Endothelial cell of umbilical vein (primary cell): Measurements from ENCODE around the gene ATG7. TPM values are rescaled to one million over a fixed set of nuclear protein-coding genes. Genes with fewer than 3 reads are reported as not detected.

ENCODE experiments used
- BruUV-seq: library from RNA; stranded (reverse); fragments of 400-500 nt; replicated peaks from 2 replicates; lab custom pipeline; 2021; lab: Mats Ljungman, UMichigan
- CTCF ChIA-PET: fragments of 300-600, 350-600 bp; sonication (Branson Sonifier 250); formaldehyde crosslinking; loops from one replicate; lab custom pipeline; 2021; ENCODE audit warnings: antibody characterized with exemption, inconsistent platforms; lab: Charles Lee
- POLR2A ChIA-PET: fragments of 300-600, 350-600 bp; sonication (Branson Sonifier 250); formaldehyde crosslinking; loops from one replicate; lab custom pipeline; 2021; ENCODE audit warnings: antibody characterized with exemption, inconsistent platforms; lab: Charles Lee
- DNase-seq: peaks from one replicate; pipeline ENCODE4 v3.0.0-alpha.2; 2011; ENCODE audit warnings: low read depth, low spot score
- FAIRE-seq: peaks from 2 replicates; lab custom pipeline; 2011; peaks lifted over from hg19 to GRCh38; lab: Jason Lieb, UNC
- H2AFZ ChIP-seq: 2 replicates; pipeline ENCODE4 v1.6.0; 2012; ENCODE audit warnings: low read depth, low read length, control low read depth, inconsistent platforms
- H3K27ac ChIP-seq: 2 replicates; pipeline ENCODE4 v1.5.1; 2011; ENCODE audit warnings: low read depth, mild to moderate bottlenecking, control low read depth, low read length, moderate library complexity; ENCODE audit not compliant: insufficient read depth
- H3K27me3 ChIP-seq, 2 experiments: 2 replicates each; pipeline versions ENCODE4 v1.6.0 to v1.6.1; 2011; ENCODE audit warnings: low read length in 2 of 2, mixed read lengths in 1 of 2; ENCODE audit not compliant: control insufficient read depth in 2 of 2, insufficient read depth in 2 of 2
- H3K36me3 ChIP-seq, 2 experiments: 2 replicates in 1 of 2; 3 replicates in 1 of 2; pipeline ENCODE4 v1.5.1; 2011; ENCODE audit warnings: low read length in 2 of 2, mild to moderate bottlenecking in 1 of 2, moderate library complexity in 1 of 2; ENCODE audit not compliant: control insufficient read depth in 2 of 2, insufficient read depth in 2 of 2; ENCODE audit errors: extremely low read depth in 1 of 2
- H3K4me1 ChIP-seq: 3 replicates; pipeline ENCODE4 v1.5.1; 2011; ENCODE audit warnings: mild to moderate bottlenecking, low read length; ENCODE audit not compliant: control insufficient read depth, insufficient read depth; ENCODE audit errors: extremely low read depth
- H3K4me2 ChIP-seq: 2 replicates; pipeline ENCODE4 v1.6.1; 2011; ENCODE audit warnings: low read length, control low read depth, mixed read lengths; ENCODE audit not compliant: insufficient read depth
- H3K4me3 ChIP-seq, 3 experiments: fragments of 200-600 bp in 1 of 3; sonication (generic), shearing (Covaris generic) in 1 of 3; replicated peaks in 1 of 3; 2 replicates each; pipeline ENCODE4 v1.5.1; 2011 to 2016; ENCODE audit warnings: control low read depth in 3 of 3, low read length in 3 of 3, mild to moderate bottlenecking in 2 of 3, inconsistent platforms in 1 of 3, low read depth in 1 of 3, moderate library complexity in 1 of 3; ENCODE audit not compliant: insufficient read depth in 1 of 3
- H3K79me2 ChIP-seq: 2 replicates; pipeline ENCODE4 v1.6.0; 2012; ENCODE audit warnings: low read length, inconsistent platforms; ENCODE audit not compliant: control insufficient read depth, insufficient read depth
- H3K9ac ChIP-seq: replicated peaks from 2 replicates; pipeline ENCODE3; 2011; ENCODE audit warnings: low read length, control low read depth; ENCODE audit not compliant: insufficient read depth; ENCODE audit errors: extremely low read depth
- H3K9me1 ChIP-seq: replicated peaks from 3 replicates; pipeline ENCODE4 v1.6.0; 2011; ENCODE audit warnings: mild to moderate bottlenecking, low read length; ENCODE audit not compliant: control insufficient read depth, insufficient read depth; ENCODE audit errors: extremely low read depth
- H3K9me3 ChIP-seq: replicated peaks from 2 replicates; pipeline ENCODE4 v1.5.1; 2012; ENCODE audit warnings: low read length, inconsistent platforms; ENCODE audit not compliant: control insufficient read depth, insufficient read depth
- H4K20me1 ChIP-seq: replicated peaks from 2 replicates; pipeline ENCODE3; 2011; ENCODE audit warnings: mild to moderate bottlenecking, low read length; ENCODE audit not compliant: control insufficient read depth, insufficient read depth; ENCODE audit errors: extremely low read depth
- CTCF ChIP-seq, 2 donors: IDR thresholded peaks; 1 replicate in 1 of 2; 2 replicates in 1 of 2; pipeline ENCODE4 v1.5.1; 2011; ENCODE audit warnings: low read length in 2 of 2, mild to moderate bottlenecking in 2 of 2, moderate library complexity in 2 of 2, control low read depth in 1 of 2, inconsistent platforms in 1 of 2, low read depth in 1 of 2; ENCODE audit not compliant: insufficient read depth in 1 of 2; ENCODE audit errors: extremely low read depth in 1 of 2
- EZH2 ChIP-seq: IDR thresholded peaks from 2 replicates; pipeline ENCODE4 v1.6.1; 2012; ENCODE audit warnings: borderline replicate concordance, low read depth, mild to moderate bottlenecking, moderate library complexity, low read length, inconsistent platforms; ENCODE audit not compliant: severe bottlenecking
- FOS ChIP-seq: IDR thresholded peaks from 2 replicates; pipeline ENCODE4 v1.6.1; 2011; ENCODE audit warnings: mild to moderate bottlenecking, low read length, moderate library complexity, borderline replicate concordance; ENCODE audit not compliant: insufficient read depth
- GATA2 ChIP-seq: IDR thresholded peaks from 2 replicates; pipeline ENCODE4 v1.7.0; 2011; ENCODE audit warnings: low read depth, mild to moderate bottlenecking, moderate library complexity, mixed read lengths, low read length; ENCODE audit not compliant: insufficient read length, insufficient read depth
- JUN ChIP-seq: IDR thresholded peaks from 2 replicates; pipeline ENCODE4 v1.6.1; 2011; ENCODE audit warnings: borderline replicate concordance, low read depth; ENCODE audit not compliant: insufficient read length, insufficient read depth
- MAX ChIP-seq: IDR thresholded peaks from 2 replicates; pipeline ENCODE4 v1.6.1; 2011; ENCODE audit not compliant: insufficient read depth, insufficient read length
- MYC ChIP-seq: IDR thresholded peaks from one replicate; pipeline ENCODE4 v1.6.1; 2011; ENCODE audit warnings: mild to moderate bottlenecking, low read depth, low read length
- POLR2A ChIP-seq: IDR thresholded peaks from 2 replicates; pipeline ENCODE4 v1.6.1; 2012; ENCODE audit warnings: low read depth, mild to moderate bottlenecking, control low read depth, low read length
- POLR2AphosphoS5 ChIP-seq: IDR thresholded peaks from 2 replicates; pipeline ENCODE4 v1.6.1; 2012; ENCODE audit warnings: low read depth, mild to moderate bottlenecking, control low read depth, low read length, moderate library complexity; ENCODE audit not compliant: insufficient read depth
- dilution Hi-C: fragments of 300-500 bp; cut with MboI; formaldehyde crosslinking; loops from one replicate; pipeline ENCODE4 v1.15.0; 2019; ENCODE audit warnings: low sequenced_read_pairs; ENCODE audit not compliant: extremely low pct_ligation_motif_present
- intact Hi-C: fragments of 100-400 bp; cut with micrococcal nuclease; formaldehyde crosslinking; loops from one replicate; pipeline ENCODE4 v1.10.0; 2022
- polyA plus RNA-seq, 4 experiments: library from polyadenylated mRNA; depleted of rRNA in 3 of 4; stranded (reverse) in 3 of 4; unstranded in 1 of 4; fragments of >200 nt; gene quantifications; 2 replicates each; pipeline versions ENCODE4 v1.2.1 to v1.2.3, GENCODE V29; 2011 to 2012; ENCODE audit warnings: missing spikeins in 1 of 4
- total RNA-seq: library from RNA; stranded (reverse); gene quantifications from 2 replicates; pipeline ENCODE4 v1.2.3, GENCODE V29; 2021

The ATG7 gene
- total and polyA plus RNA-seq, 2 donors (not counting 3 experiments of a cell fraction or from before 2014, with no cell fraction given), result 30.8 to 48.3 TPM

GRCh38 chr3:11411956-11412355, 139.8 kb downstream of the ATG7 start:
- H3K9me3 ChIP-seq, result no peaks in the 10 kb centered on the region
- no peak for TF ChIP-seq POLR2AphosphoS5
- no peak for TF ChIP-seq MYC
- TF ChIP-seq POLR2A, result no peak
- TF ChIP-seq FOS, result no peak
- TF ChIP-seq EZH2, result no peak
- no peak for TF ChIP-seq GATA2
- no peak for TF ChIP-seq MAX
- no peak overlapping the region for H3K9ac ChIP-seq
- intact Hi-C loops (no loop called here), dilution Hi-C loops (no loop called here)
- no TSS peak for BruUV-seq
- CTCF ChIA-PET, result interaction anchor here (0.8 to 1.1 kb wide), 2 partner anchors 19 to 33 kb away, joined by 3 to 4 read pairs; no protein-coding TSS in a partner anchor
- no peaks in the 10 kb centered on the region for H3K9me1 ChIP-seq
- no peak overlapping the region for H3K27ac ChIP-seq
- H3K4me1 ChIP-seq, result no peaks in the 10 kb centered on the region
- DNase-seq (peak; percentile 36), FAIRE-seq (no peak)
- no peak overlapping the region for H2AFZ ChIP-seq
- H4K20me1 ChIP-seq, result no peaks in the 10 kb centered on the region
- H3K4me2 ChIP-seq, result no peak overlapping the region
- no peaks in the 10 kb centered on the region for H3K27me3 ChIP-seq
- POLR2A ChIA-PET, result no interaction called here
- no peak overlapping the region for H3K4me3 ChIP-seq
- peaks cover 0 to 3% of the 10 kb centered on the region in 2 experiments for H3K36me3 ChIP-seq
- H3K79me2 ChIP-seq, result no peaks in the 10 kb centered on the region

GRCh38 chr3:11413071-11413470, 140.9 kb downstream of the ATG7 start:
- no peaks in the 10 kb centered on the region for H3K4me1 ChIP-seq
- no peaks in the 10 kb centered on the region for H3K79me2 ChIP-seq
- H3K9me1 ChIP-seq, result no peaks in the 10 kb centered on the region
- no peak overlapping the region for H3K9ac ChIP-seq
- no peak overlapping the region for H3K27ac ChIP-seq
- FAIRE-seq (no peak), DNase-seq (no peak)
- TF ChIP-seq GATA2, result no peak
- TF ChIP-seq JUN, result no peak
- no peak for TF ChIP-seq CTCF (IDR thresholded peaks at IDR 0.05; ENCODE audit: extremely low read depth in 1 of 2, insufficient read depth in 1 of 2, low read depth in 1 of 2, low read length in 2 of 2)
- no peak for TF ChIP-seq EZH2
- TF ChIP-seq MAX, result no peak
- no peak for TF ChIP-seq POLR2AphosphoS5
- no peak for TF ChIP-seq POLR2A
- no peak for TF ChIP-seq MYC
- TF ChIP-seq FOS, result no peak
- ChIA-PET POLR2A (no interaction called here), CTCF (interaction anchor here (1.1 kb wide), 1 partner anchor 21 kb away, joined by 3 read pairs; no protein-coding TSS in a partner anchor)
- no TSS peak for BruUV-seq
- H3K27me3 ChIP-seq, result no peaks in the 10 kb centered on the region
- H3K4me3 ChIP-seq, result no peak overlapping the region
- no peak overlapping the region for H3K4me2 ChIP-seq
- no peak overlapping the region for H2AFZ ChIP-seq
- H3K9me3 ChIP-seq, result no peaks in the 10 kb centered on the region
- H3K36me3 ChIP-seq, result no peaks in the 10 kb centered on the region
- dilution Hi-C loops, result no loop called here
- no peaks in the 10 kb centered on the region for H4K20me1 ChIP-seq
- intact Hi-C loops, result no loop called here
